T-helper 1 cell treated with Interleukin-12 subunit alpha and Interleukin-12 subunit beta and Interleukin-4 antibody, amounts not matched to agents 30 ng/mL and 1 ng/mL, for 36 hours (primary cell): ENCODE results near the gene MRPL50. TPM values are rescaled to one million over a fixed set of nuclear protein-coding genes. Genes with fewer than 3 reads are reported as not detected.
"Not testable (repeated sequence)": the region's sequence is repeated elsewhere in the genome, so short reads cannot be mapped to it uniquely, and the experiment has no call there.

Experiments
- intact Hi-C: fragments of 100-400 bp; cut with micrococcal nuclease; formaldehyde crosslinking; loops from one replicate; pipeline ENCODE4 v1.15.1; 2024
- total RNA-seq: library from RNA; stranded (reverse); gene quantifications from 2 replicates; pipeline ENCODE4 v1.2.3, GENCODE V29; 2022

MRPL50 gene
- total RNA-seq, 1 donor from 2014 or later: 10.8 TPM

- intact Hi-C loops: no loop called here
Observed at GRCh38 chr9:101418518-101419430, 20.4 kb upstream of the MRPL50 start.

- intact Hi-C loops: no loop called here
Observed at GRCh38 chr9:101417977-101418376, 19.6 kb upstream of the MRPL50 start.

GRCh38 chr9:101417389-101417788 lies 19.0 kb upstream of the MRPL50 start:
- intact Hi-C loops: no loop called here

- intact Hi-C loops: no loop called here
Observed at GRCh38 chr9:101415578-101415977, 17.2 kb upstream of the MRPL50 start.

GRCh38 chr9:101414839-101415238 lies 16.4 kb upstream of the MRPL50 start:
- intact Hi-C loops: no loop called here

- intact Hi-C loops: no loop called here
Observed at GRCh38 chr9:101409079-101409477, 10.7 kb upstream of the MRPL50 start.

GRCh38 chr9:101408374-101409078 lies 10.1 kb upstream of the MRPL50 start:
- intact Hi-C loops: loop anchor here (1.0 kb wide), 1 partner anchor 9 kb away; no protein-coding TSS in a partner anchor

- intact Hi-C loops: no loop called here
Observed at GRCh38 chr9:101403516-101404285, 5.3 kb upstream of the MRPL50 start.

GRCh38 chr9:101400120-101400519 lies 1.7 kb upstream of the MRPL50 start:
- intact Hi-C loops: no loop called here

- intact Hi-C loops: loop anchor here (1.0 to 5.0 kb wide), 7 partner anchors 9 to 1047 kb away; partner anchors contain the start of genes MSANTD3 and TEX10
Observed at GRCh38 chr9:101399643-101399970, 1.2 kb upstream of the MRPL50 start.

- intact Hi-C loops: loop anchor here (1.0 to 5.0 kb wide), 12 partner anchors 9 to 1578 kb away; partner anchors contain the start of genes INVS, MSANTD3, NR4A3 and RNF20
Observed at GRCh38 chr9:101398930-101399642, 668 bp upstream of the MRPL50 start.

- intact Hi-C loops: loop anchor here (1.0 to 5.0 kb wide), 10 partner anchors 61 to 1576 kb away; partner anchors contain the start of genes INVS, MSANTD3, NR4A3 and RNF20
Observed at GRCh38 chr9:101397746-101398067, 711 bp downstream of the MRPL50 start.

GRCh38 chr9:101394687-101395086 lies 3.7 kb downstream of the MRPL50 start:
- intact Hi-C loops: loop anchor here (5.0 kb wide), 3 partner anchors 797 to 1042 kb away; partner anchors contain the start of genes MSANTD3 and TEX10

- intact Hi-C loops: no loop called here
Observed at GRCh38 chr9:101393135-101393534, 5.3 kb downstream of the MRPL50 start.

GRCh38 chr9:101388507-101388993 lies 9.9 kb downstream of the MRPL50 start:
- intact Hi-C loops: no loop called here

GRCh38 chr9:101387871-101388506 lies 10.4 kb downstream of the MRPL50 start:
- intact Hi-C loops: no loop called here

GRCh38 chr9:101384873-101385536 lies 13.4 kb downstream of the MRPL50 start, which contains the start of gene BAAT:
Gene BAAT, minus strand, starts transcription at chr9:101385006. Its CDS starts 13,602 bp downstream, at chr9:101371404.
- intact Hi-C loops: not testable (repeated sequence)

GRCh38 chr9:101383361-101383760 lies 15.1 kb downstream of the MRPL50 start:
- intact Hi-C loops: no loop called here

- intact Hi-C loops: no loop called here
Observed at GRCh38 chr9:101381833-101382342, 16.5 kb downstream of the MRPL50 start.
